Natural killer cell treated with Interleukin-12 subunit alpha and Interleukin-12 subunit beta and Interleukin-15 and Interleukin-18, amount 100 ng/mL, for 72 hours (primary cell): ENCODE measurements around the gene DNAJC11. TPM values are rescaled to one million over a fixed set of nuclear protein-coding genes. Genes with fewer than 3 reads are reported as not detected.
A peak's percentile ranks its signal among the peaks of the same experiment; 100 is the strongest.
"Not testable (repeated sequence)": the region's sequence is repeated elsewhere in the genome, so short reads cannot be mapped to it uniquely, and the experiment has no call there.

Source experiments
- ATAC-seq, 2 donors: fragments of 150-1000 bp; cut with Tn5 transposase in 1 of 2; sonication (Bioruptor Pico), chemical (Tn5 transposase) in 1 of 2; 2 replicates each; pipeline ENCODE4 v1.10.0; 2021
- DNase-seq: peaks from one replicate; pipeline ENCODE4 v3.0.0; 2022; ENCODE audit warnings: low spot score
- H3K27ac Mint-ChIP-seq, 2 donors: 1 replicate in 1 of 2; 2 replicates in 1 of 2; pipeline ENCODE4 v1.8.0; 2022; ENCODE audit warnings: mixed read lengths in 2 of 2, mild to moderate bottlenecking in 1 of 2, moderate library complexity in 1 of 2
- H3K27me3 Mint-ChIP-seq, 2 donors: 1 replicate in 1 of 2; 2 replicates in 1 of 2; pipeline ENCODE4 v1.8.0; 2022; ENCODE audit warnings: mixed read lengths in 2 of 2
- H3K36me3 Mint-ChIP-seq: one replicate; pipeline ENCODE4 v1.8.0; 2022; ENCODE audit warnings: mixed read lengths
- H3K4me1 Mint-ChIP-seq, 2 donors: 1 replicate in 1 of 2; 2 replicates in 1 of 2; pipeline ENCODE4 v1.8.0; 2022; ENCODE audit warnings: low read depth in 2 of 2, mixed read lengths in 2 of 2, mild to moderate bottlenecking in 1 of 2
- H3K4me3 Mint-ChIP-seq: one replicate; pipeline ENCODE4 v1.8.0; 2022; ENCODE audit warnings: mixed read lengths
- H3K9me3 Mint-ChIP-seq: 2 replicates; pipeline ENCODE4 v1.8.0; 2022; ENCODE audit warnings: mixed read lengths
- total RNA-seq, 2 donors: library from RNA; stranded (reverse); gene quantifications; one replicate each; pipeline ENCODE4 v1.2.3, GENCODE V29; 2022

Gene DNAJC11
- total RNA-seq, 2 donors from 2014 or later, result 60.7 to 96.8 TPM

- ATAC-seq (no peak), DNase-seq (no peak)
- Mint-ChIP-seq H3K9me3 (no peaks in the 10 kb centered on the region), H3K27me3 (no peaks in the 10 kb centered on the region), H3K27ac (no peak overlapping the region), H3K36me3 (no peaks in the 10 kb centered on the region), H3K4me1 (no peaks in the 10 kb centered on the region), H3K4me3 (no peak overlapping the region)
These were observed 48.0 kb downstream of the DNAJC11 start for GRCh38 chr1:6653436-6654290.

GRCh38 chr1:6652986-6653385, 48.6 kb downstream of the DNAJC11 start:
- no peaks in the 10 kb centered on the region for H3K27me3 Mint-ChIP-seq

GRCh38 chr1:6651909-6652308, 49.7 kb downstream of the DNAJC11 start:
- no peak for ATAC-seq

More at GRCh38 chr1:6652986-6653385, 48.6 kb downstream of the DNAJC11 start:
- Mint-ChIP-seq H3K9me3 (no peaks in the 10 kb centered on the region), H3K4me3 (no peak overlapping the region), H3K4me1 (no peaks in the 10 kb centered on the region), H3K36me3 (no peaks in the 10 kb centered on the region), H3K27ac (no peak overlapping the region)
- DNase-seq, result no peak
- no peak for ATAC-seq

GRCh38 chr1:6648556-6648955, 53.1 kb downstream of the DNAJC11 start:
- Mint-ChIP-seq H3K36me3 (no peaks in the 10 kb centered on the region), H3K4me1 (no peaks in the 10 kb centered on the region), H3K4me3 (no peak overlapping the region), H3K9me3 (no peaks in the 10 kb centered on the region), H3K27ac (no peak overlapping the region), H3K27me3 (no peaks in the 10 kb centered on the region)
- DNase-seq (no peak), ATAC-seq (no peak)

More at GRCh38 chr1:6651909-6652308, 49.7 kb downstream of the DNAJC11 start:
- DNase-seq, result no peak
- Mint-ChIP-seq H3K4me1 (no peaks in the 10 kb centered on the region), H3K9me3 (no peaks in the 10 kb centered on the region), H3K27ac (no peak overlapping the region), H3K4me3 (no peak overlapping the region), H3K36me3 (no peaks in the 10 kb centered on the region), H3K27me3 (no peaks in the 10 kb centered on the region)

GRCh38 chr1:6646499-6647148, 55.0 kb downstream of the DNAJC11 start:
- H3K9me3 Mint-ChIP-seq, result no peaks in the 10 kb centered on the region
- DNase-seq, result no peak

GRCh38 chr1:6645018-6645417, 56.6 kb downstream of the DNAJC11 start:
- Mint-ChIP-seq H3K27me3 (no peaks in the 10 kb centered on the region), H3K4me1 (no peaks in the 10 kb centered on the region), H3K9me3 (no peaks in the 10 kb centered on the region), H3K36me3 (no peaks in the 10 kb centered on the region), H3K4me3 (no peak overlapping the region), H3K27ac (no peak overlapping the region)
- no peak for DNase-seq
- no peak for ATAC-seq

More at GRCh38 chr1:6646499-6647148, 55.0 kb downstream of the DNAJC11 start:
- Mint-ChIP-seq H3K27ac (no peak overlapping the region), H3K27me3 (no peaks in the 10 kb centered on the region), H3K36me3 (no peaks in the 10 kb centered on the region), H3K4me1 (no peaks in the 10 kb centered on the region), H3K4me3 (no peak overlapping the region)
- peak in 1 of 2 donors; percentile 48 for ATAC-seq

- not testable (repeated sequence) for H3K9me3 Mint-ChIP-seq, H3K4me3 Mint-ChIP-seq, DNase-seq, H3K27ac Mint-ChIP-seq, H3K36me3 Mint-ChIP-seq, H3K4me1 Mint-ChIP-seq, ATAC-seq, H3K27me3 Mint-ChIP-seq
These were observed 60.7 kb downstream of the DNAJC11 start for GRCh38 chr1:6640867-6641266.

- ATAC-seq, result no peak
- H3K27ac Mint-ChIP-seq, result no peak overlapping the region
- no peak overlapping the region for H3K4me3 Mint-ChIP-seq
- no peaks in the 10 kb centered on the region for H3K36me3 Mint-ChIP-seq
- DNase-seq, result no peak
- H3K4me1 Mint-ChIP-seq, result no peaks in the 10 kb centered on the region
- no peaks in the 10 kb centered on the region for H3K9me3 Mint-ChIP-seq
- no peaks in the 10 kb centered on the region for H3K27me3 Mint-ChIP-seq
These were observed 63.4 kb downstream of the DNAJC11 start for GRCh38 chr1:6638226-6638625.

- Mint-ChIP-seq H3K4me1 (no peaks in the 10 kb centered on the region), H3K27ac (no peak overlapping the region), H3K9me3 (no peaks in the 10 kb centered on the region), H3K36me3 (no peaks in the 10 kb centered on the region), H3K4me3 (no peak overlapping the region), H3K27me3 (no peaks in the 10 kb centered on the region)
- DNase-seq (no peak), ATAC-seq (no peak)
These were observed 63.8 kb downstream of the DNAJC11 start for GRCh38 chr1:6637770-6638169.

- H3K9me3 Mint-ChIP-seq, ATAC-seq, H3K27me3 Mint-ChIP-seq, DNase-seq, H3K27ac Mint-ChIP-seq, H3K4me1 Mint-ChIP-seq, H3K4me3 Mint-ChIP-seq, H3K36me3 Mint-ChIP-seq: not testable (repeated sequence)
These were observed 64.8 kb downstream of the DNAJC11 start for GRCh38 chr1:6636778-6637177.

GRCh38 chr1:6635910-6636760, 65.5 kb downstream of the DNAJC11 start:
- H3K27ac Mint-ChIP-seq, result no peak overlapping the region
- H3K36me3 Mint-ChIP-seq, result no peaks in the 10 kb centered on the region

GRCh38 chr1:6635161-6635909, 66.3 kb downstream of the DNAJC11 start:
- ATAC-seq (no peak), DNase-seq (no peak)
- Mint-ChIP-seq H3K4me3 (no peak overlapping the region), H3K27ac (no peak overlapping the region), H3K9me3 (no peaks in the 10 kb centered on the region), H3K27me3 (no peaks in the 10 kb centered on the region), H3K36me3 (no peaks in the 10 kb centered on the region), H3K4me1 (no peaks in the 10 kb centered on the region)

More at GRCh38 chr1:6635910-6636760, 65.5 kb downstream of the DNAJC11 start:
- DNase-seq (no peak), ATAC-seq (no peak)
- Mint-ChIP-seq H3K4me3 (no peak overlapping the region), H3K9me3 (no peaks in the 10 kb centered on the region), H3K27me3 (no peaks in the 10 kb centered on the region), H3K4me1 (no peaks in the 10 kb centered on the region)

- peak in 1 of 2 donors; percentile 37 for ATAC-seq
- Mint-ChIP-seq H3K4me1 (peaks cover 0 to 5% of the 10 kb centered on the region in 2 donors), H3K27me3 (no peaks in the 10 kb centered on the region), H3K27ac (no peak overlapping the region), H3K4me3 (no peak overlapping the region), H3K9me3 (no peaks in the 10 kb centered on the region), H3K36me3 (no peaks in the 10 kb centered on the region)
- DNase-seq, result no peak
These were observed 67.1 kb downstream of the DNAJC11 start for GRCh38 chr1:6634371-6635052.
